Left renal pelvis (tissue), 4 donors: Measurements from ENCODE around the gene DSCAML1. TPM values are rescaled to one million over a fixed set of nuclear protein-coding genes. Genes with fewer than 3 reads are reported as not detected.
A peak's percentile ranks its signal among the peaks of the same experiment; 100 is the strongest.
"Not testable (repeated sequence)": the region's sequence is repeated elsewhere in the genome, so short reads cannot be mapped to it uniquely, and the experiment has no call there.

Experiments
- DNase-seq, 4 donors: peaks; one replicate each; pipeline ENCODE4 v3.0.0-alpha.2; 2013; ENCODE audit warnings: low read depth in 4 of 4, low spot score in 3 of 4
- polyA plus RNA-seq, 4 donors: library from polyadenylated mRNA; unstranded; fragments of 120-200 nt; gene quantifications; one replicate each; pipeline ENCODE4 v1.2.1, GENCODE V29; 2013; ENCODE audit not compliant: insufficient read length in 4 of 4

Gene DSCAML1
- polyA plus RNA-seq, 4 donors, result 0.25 to 3.4 (median 1.9) TPM

GRCh38 chr11:117820071-117820470 lies 23.1 kb upstream of the DSCAML1 start:
- DNase-seq, result no peak

- DNase-seq, result no peak
These were observed 22.4 kb upstream of the DSCAML1 start for GRCh38 chr11:117819096-117820040.

GRCh38 chr11:117818041-117818873 lies 21.2 kb upstream of the DSCAML1 start:
- DNase-seq, result no peak

- DNase-seq, result peak in 2 of 4 donors; percentile 75 to 79
These were observed 20.5 kb upstream of the DSCAML1 start for GRCh38 chr11:117817368-117818040.

DNA sequence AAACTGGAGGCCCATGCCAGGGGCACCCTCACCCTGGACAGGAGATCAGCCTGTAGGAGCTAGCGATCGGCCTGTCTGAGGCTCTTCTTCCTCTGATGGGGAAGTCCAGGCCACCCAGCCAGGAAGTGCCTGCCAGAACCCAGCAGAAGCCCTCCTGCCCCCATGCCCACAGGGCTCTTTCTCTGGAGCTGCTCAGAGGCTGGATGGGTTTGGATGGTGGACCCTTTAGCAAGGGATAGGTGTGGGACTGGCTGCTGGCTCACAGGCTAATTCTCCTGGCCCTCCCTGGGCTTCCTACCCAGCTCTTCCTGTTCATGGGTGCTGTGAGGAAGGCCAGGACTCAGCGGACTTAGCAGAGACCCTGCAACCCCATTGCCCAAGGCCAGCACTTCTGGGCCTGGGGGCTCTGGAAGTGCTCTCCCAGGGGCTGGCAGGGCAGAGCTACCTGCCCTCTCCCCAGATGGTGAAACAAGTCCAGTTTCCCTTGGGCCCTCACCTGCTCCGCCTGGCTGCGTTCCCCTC lies 19.9 kb upstream of the DSCAML1 start:
- DNase-seq, result no peak

- peak in 2 of 4 donors; percentile 68 to 70 for DNase-seq
These were observed 19.2 kb upstream of the DSCAML1 start for GRCh38 chr11:117816151-117816741.

GRCh38 chr11:117815262-117815803 lies 18.3 kb upstream of the DSCAML1 start:
- DNase-seq, result no peak

DNA sequence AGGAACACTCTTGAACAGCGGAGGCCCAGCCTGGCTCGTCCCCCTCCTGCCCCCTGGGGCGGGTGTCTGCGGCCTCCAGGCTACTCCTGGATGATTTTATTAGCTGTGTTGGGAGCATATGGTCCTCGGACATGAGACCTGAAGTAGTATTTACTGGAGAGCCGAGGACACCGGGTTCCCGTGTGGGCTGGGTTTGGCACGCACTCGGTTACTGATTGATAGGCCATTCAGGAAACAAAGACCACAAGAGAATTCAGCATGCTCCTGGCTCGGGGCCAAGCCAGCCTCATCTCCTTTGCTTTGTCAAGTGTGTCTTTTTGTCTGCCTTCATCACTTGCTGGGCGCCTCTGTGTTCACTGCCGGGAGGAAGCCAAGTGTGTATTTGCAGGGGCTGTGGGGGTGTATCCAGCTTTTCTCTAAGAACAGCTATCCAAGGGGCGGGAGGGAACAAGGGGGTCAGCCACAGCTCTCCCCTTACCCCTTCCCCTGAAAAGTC lies 17.8 kb upstream of the DSCAML1 start:
- DNase-seq, result no peak

DNA sequence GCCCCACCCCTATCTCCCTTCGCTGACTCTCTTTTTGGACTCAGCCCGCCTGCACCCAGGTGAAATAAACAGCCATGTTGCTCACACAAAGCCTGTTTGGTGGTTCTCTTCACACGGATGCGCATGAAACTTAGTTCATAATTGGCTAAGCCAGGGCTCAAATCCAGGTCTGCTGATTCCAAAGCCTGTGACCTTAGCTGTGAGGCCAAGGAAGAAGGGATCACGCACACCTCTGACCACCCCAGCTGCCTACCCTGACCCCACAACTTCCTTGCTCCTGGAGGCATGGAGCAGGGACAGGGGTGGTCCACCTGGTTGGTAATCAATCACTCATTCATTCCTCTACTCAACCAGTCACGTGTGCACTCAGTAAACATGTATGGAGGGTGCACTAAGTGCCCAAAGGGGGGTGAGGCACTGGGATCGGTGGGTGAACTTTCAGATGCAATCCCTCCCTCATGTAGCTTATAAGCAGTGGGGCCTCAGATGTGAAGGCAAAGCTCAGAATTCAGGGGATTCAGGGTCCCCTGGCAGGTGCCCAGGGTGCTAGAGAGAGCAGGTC lies 17.3 kb upstream of the DSCAML1 start:
- DNase-seq, result no peak

GRCh38 chr11:117810056-117810451 lies 13.0 kb upstream of the DSCAML1 start:
- not testable (repeated sequence) for DNase-seq

DNA sequence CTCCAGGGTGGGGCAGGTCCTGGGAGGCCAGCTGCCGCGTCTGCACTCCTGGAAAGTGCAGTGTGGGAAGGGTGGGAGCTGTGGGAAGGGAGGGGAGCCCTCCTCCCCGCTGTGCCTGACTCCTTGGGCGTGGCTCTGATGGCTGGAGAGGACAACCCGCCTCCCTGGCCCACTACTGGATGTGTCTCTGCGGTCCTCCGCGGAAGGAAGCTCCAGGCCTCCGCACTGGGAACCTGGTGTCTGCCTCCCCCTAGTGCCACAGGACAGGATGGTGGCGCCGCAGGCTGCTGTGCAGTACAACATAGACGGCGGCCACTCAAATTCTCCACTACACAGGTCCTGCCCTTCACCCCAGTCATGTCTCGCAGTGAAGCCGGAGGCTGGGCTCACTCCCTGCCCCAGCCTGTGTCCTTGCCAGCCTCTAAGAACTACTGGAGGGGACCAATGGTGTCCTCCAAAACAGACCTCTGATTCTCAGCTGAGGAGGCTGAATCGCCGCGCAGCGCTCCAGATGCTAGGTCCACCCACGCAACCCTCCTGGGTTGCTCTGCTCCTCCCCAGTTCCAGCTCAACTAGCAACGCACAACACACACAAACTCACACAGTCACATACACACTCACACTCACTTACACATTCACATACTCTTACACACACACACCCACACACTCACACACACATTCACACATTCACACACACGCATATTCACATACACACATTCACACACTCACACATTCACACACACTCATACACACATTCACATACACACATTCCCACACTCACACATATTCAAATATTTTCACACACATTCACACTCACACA lies 12.4 kb upstream of the DSCAML1 start:
- no peak for DNase-seq

GRCh38 chr11:117808784-117809183 lies 11.8 kb upstream of the DSCAML1 start:
- DNase-seq, result no peak

DNA sequence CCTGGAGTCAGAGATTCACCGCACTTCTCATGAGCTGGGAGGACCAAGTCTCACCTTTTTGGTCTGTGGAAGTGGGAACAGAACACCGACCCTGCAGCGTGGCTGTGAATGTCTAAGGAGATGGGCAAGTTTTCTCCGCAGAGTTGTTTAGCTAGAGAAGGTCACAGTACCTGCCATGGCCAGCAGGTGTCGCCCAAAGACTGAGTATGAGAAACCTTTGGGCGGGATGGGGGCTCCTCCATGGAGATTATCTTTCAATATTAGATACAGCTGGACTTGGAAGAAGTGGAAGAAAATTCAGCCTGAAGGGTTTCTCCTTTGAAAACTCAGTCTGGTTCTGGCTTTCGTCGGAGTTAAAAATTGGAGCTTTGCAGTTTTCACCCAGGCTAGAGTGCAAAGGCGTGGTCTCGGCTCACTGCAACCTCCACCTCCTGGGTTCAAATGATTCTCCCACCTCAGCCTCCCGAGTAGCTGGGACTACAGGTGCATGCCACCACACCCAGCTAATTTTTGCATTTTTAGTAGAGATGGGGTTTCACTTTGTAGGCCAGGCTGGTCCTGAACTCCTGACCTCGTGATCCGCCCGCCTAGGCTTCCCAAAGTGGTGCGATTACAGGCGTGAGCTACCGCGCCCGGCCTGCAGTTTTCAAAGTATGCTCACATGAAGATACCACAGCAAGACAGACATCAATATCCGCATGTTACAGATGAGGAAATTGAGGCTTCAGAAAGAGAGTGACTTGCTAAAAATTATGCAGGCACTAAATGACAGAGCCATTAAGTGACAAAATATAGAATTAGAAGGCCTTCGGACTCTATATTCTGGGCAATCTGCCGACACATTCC lies 10.7 kb upstream of the DSCAML1 start:
- no peak for DNase-seq

DNA sequence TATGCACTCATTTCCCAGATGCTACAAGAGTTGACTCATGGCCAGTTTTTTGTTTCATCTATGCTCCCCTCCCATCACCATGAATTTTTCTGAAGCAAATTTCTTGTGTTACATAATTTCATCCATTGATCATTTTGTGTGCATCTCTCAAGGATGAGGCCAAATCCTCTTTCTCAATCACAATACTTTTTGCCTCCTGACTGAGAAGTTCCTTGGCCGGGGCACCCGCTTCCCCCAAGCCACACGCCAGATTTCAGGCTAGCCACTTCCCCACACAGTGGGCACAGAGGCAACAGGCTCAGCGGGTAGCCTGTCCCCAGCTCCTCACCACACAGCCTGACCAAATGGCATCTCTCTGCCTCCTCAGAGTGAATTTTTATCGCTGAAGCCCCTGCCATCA lies 9.8 kb upstream of the DSCAML1 start:
- DNase-seq, result no peak

DNA sequence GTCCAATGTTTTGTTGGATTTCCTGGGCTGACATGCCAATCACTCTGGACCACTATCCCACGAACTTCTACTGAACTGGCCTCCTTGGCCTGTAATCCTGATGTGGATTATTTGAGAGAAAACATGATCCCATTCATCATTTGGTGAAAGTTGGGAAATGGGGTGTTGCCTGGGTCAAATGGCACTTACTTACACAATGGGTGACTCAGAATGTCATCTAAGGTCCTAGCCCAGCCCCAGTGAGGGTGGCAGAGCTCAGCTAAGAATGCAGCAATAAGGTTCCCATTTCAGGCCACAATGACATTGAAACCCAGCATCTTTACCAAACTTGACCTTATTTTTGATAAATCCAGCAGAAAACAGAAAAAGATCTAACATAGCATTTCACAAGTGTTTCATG lies 8.0 kb upstream of the DSCAML1 start:
- no peak for DNase-seq

- no peak for DNase-seq
These were observed 6.9 kb upstream of the DSCAML1 start for GRCh38 chr11:117803896-117804295.

DNA sequence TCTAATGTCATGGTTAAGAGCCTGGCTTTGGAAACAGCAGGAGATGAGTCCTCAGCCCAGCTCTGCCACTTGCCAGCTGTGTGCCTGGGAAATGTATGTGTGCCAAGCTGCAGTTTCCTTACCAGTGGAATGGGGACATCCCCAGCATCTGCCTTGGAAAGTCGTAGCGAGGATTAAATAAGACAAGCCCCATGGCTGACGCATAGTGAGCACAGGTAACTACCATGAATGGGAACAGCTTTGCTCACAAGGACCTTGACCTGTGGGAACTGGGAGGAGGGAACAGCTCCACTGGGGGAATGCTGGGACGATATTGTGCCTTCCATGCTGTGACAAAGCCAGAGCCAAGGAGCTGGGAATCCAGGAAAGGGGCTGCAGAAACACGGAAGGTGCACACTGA lies 2.6 kb upstream of the DSCAML1 start:
- DNase-seq, result no peak

DNA sequence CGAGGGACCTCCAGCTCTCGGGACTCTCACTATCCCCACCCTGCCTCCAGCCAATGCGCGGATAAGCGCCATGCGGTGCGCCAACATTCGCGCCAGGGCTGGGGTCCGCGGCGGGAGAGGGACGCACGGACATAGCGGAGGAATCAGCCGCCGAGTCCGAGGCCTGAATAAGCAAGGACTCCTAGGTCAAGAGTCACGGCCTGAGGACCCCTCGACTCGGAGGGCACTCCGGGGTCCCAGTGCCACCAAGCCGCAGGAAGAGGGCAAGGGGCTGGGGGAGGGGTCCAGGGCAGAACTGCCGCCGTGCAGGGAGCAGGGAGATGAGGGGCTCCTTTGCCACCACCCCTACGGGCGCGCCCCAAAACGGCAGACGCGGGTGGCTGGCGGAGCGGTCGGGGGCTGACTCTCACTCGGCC lies 552 bp downstream of the DSCAML1 start:
- no peak for DNase-seq
